HL-60/S4 treated with phorbol 12-myristate 13-acetate at 8.2 ng/mL for 4 days and 3 days (cell line): ENCODE results near the gene CYP2C9.
"Not testable (repeated sequence)": the region's sequence is repeated elsewhere in the genome, so short reads cannot be mapped to it uniquely, and the experiment has no call there.

Experiments used
- in situ Hi-C: fragments of 300-500 bp; cut with MboI; formaldehyde crosslinking; loops from 2 replicates; pipeline ENCODE4 v1.15.0; 2022; ENCODE audit warnings: low sequenced_read_pairs

The CYP2C9 gene

GRCh38 chr10:94938383-94938782 is at the start of gene CYP2C9:
TSS of gene CYP2C9 (plus strand) at chr10:94938658. CDS start at chr10:94938683, 25 bp downstream.
- in situ Hi-C loops = no loop called here

- in situ Hi-C loops = no loop called here
Observed at GRCh38 chr10:94889123-94889522, 49.3 kb upstream of the CYP2C9 start.

GRCh38 chr10:94890264-94891022 is 48.0 kb upstream of the CYP2C9 start:
- in situ Hi-C loops = no loop called here

GRCh38 chr10:94898414-94898813 is 40.0 kb upstream of the CYP2C9 start:
- in situ Hi-C loops = not testable (repeated sequence)

GRCh38 chr10:94902080-94902479 is 36.4 kb upstream of the CYP2C9 start:
- in situ Hi-C loops = no loop called here

GRCh38 chr10:94902570-94902969 is 35.9 kb upstream of the CYP2C9 start:
- in situ Hi-C loops = no loop called here

- in situ Hi-C loops = not testable (repeated sequence)
Observed at GRCh38 chr10:94904506-94905148, 33.8 kb upstream of the CYP2C9 start.

GRCh38 chr10:94916423-94916822 is 22.0 kb upstream of the CYP2C9 start:
- in situ Hi-C loops = no loop called here

- in situ Hi-C loops = no loop called here
Observed at GRCh38 chr10:94936721-94937120, 1.7 kb upstream of the CYP2C9 start.

GRCh38 chr10:94943432-94944103 is 5.1 kb downstream of the CYP2C9 start:
- in situ Hi-C loops = not testable (repeated sequence)

- in situ Hi-C loops = not testable (repeated sequence)
Observed at GRCh38 chr10:94946181-94946580, 7.7 kb downstream of the CYP2C9 start.

GRCh38 chr10:94963901-94964300 is 25.4 kb downstream of the CYP2C9 start:
- in situ Hi-C loops = no loop called here

GRCh38 chr10:94983555-94983954 is 45.1 kb downstream of the CYP2C9 start:
- in situ Hi-C loops = no loop called here

GRCh38 chr10:94989192-94989591 is 50.7 kb downstream of the CYP2C9 start:
- in situ Hi-C loops = no loop called here

- in situ Hi-C loops = no loop called here
Observed at GRCh38 chr10:94991243-94991888, 52.9 kb downstream of the CYP2C9 start.

- in situ Hi-C loops = no loop called here
Observed at GRCh38 chr10:94992811-94993210, 54.4 kb downstream of the CYP2C9 start.

GRCh38 chr10:94997741-94998174 is 59.3 kb downstream of the CYP2C9 start:
- in situ Hi-C loops = no loop called here

- in situ Hi-C loops = no loop called here
Observed at GRCh38 chr10:95026461-95026860, 88.0 kb downstream of the CYP2C9 start.

- in situ Hi-C loops = no loop called here
Observed at GRCh38 chr10:95031656-95032055, 93.2 kb downstream of the CYP2C9 start.

GRCh38 chr10:95034401-95034800 is 95.9 kb downstream of the CYP2C9 start:
- in situ Hi-C loops = no loop called here
